GM21526 (cell line): ENCODE data around the gene STK35.
"Not testable (repeated sequence)": the region's sequence is repeated elsewhere in the genome, so short reads cannot be mapped to it uniquely, and the experiment has no call there.

Experiments
- ATAC-seq: cut with Tn5 transposase; IDR thresholded peaks from one replicate; pipeline ENCODE4 v1.9.1; 2021; ENCODE audit warnings: moderate library complexity; ENCODE audit not compliant: unreplicated experiment, low FRiP score

The STK35 gene

GRCh38 chr20:2178318-2179232 is 76.9 kb downstream of the STK35 start:
- ATAC-seq: no peak

DNA sequence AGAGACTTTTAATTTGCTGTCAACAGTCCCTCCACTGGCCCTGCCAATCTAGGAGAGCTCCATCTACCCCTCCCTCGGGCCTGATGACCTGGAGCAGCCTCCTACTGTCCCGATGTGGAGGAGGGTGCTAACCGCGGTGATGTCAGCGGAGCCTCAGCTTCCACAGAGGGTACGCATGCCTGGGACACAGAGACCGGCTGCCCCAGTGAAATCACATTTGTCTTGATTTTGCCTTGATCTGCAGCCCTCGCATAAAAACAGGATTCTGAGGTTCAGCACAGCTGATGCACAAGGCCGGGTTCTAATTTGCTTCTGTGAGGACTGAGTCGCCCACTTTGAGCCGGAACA is 77.6 kb downstream of the STK35 start:
- ATAC-seq: no peak

GRCh38 chr20:2179949-2180348 is 78.3 kb downstream of the STK35 start:
- no peak for ATAC-seq

DNA sequence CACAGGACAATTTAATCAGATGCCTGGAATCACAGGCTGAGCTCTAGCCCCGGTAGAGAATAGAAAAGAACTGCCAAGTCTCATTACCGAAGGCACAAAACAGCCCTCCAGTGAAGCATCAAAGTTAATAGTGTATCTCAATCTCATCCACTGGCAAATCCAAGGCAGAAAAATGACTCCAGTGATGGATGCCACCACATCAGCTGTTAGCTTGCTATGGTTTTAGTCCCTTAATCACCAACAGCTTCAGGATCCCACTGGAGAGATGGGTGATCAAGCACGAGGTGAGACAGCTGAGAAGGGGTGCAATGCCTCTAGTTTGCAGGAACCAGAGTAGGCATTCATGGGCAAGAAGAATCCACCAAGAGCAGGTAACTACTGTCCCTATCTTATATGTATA is 81.8 kb downstream of the STK35 start:
- ATAC-seq: no peak

DNA sequence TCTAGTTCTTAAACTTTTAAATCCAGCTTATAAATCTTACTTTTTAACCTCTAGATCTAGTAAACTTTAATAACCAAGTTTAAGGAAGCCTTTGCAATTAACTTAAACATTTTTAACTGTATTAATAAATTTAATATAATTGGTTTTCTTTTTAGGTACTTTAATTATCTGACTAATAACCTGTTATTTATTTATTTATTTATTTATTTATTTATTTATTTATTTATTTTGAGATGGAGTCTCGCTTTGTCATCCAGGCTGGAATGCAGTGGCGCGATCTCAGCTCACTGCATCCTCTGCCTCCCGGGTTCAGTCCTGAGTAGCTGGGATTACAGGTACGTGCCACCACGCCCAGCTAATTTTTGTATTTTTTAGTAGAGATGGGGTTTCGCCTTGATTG is 83.3 kb downstream of the STK35 start:
- not testable (repeated sequence) for ATAC-seq

- no peak for ATAC-seq
Measured at GRCh38 chr20:2195614-2196013, 94.0 kb downstream of the STK35 start.

DNA sequence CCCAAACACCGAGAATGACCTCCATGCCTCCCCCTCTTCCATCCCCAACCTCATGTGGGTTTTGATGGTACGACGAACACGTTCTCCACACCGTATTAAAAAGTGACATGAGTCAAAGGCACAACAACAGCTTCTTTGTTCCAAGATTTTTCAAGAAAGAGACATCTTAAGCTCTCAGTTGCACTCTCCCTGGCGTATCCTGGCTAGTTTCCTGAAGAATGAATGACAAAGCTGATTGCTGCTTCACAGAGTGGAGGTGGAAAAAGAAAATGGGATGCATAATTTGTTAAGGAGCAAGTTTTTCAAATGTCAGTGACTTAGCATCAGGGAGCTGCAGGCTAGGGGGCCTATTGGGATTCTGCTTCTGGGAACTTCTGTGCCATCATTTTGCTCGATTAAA is 95.5 kb downstream of the STK35 start:
- ATAC-seq: no peak
